ENCODE data around the gene NFIC.

GRCh38 chr19:3458229-3459088, 92.1 kb downstream of the NFIC start:
- TF ChIP-seq CTCF (conservative IDR thresholded peaks at IDR 0.05; ENCODE audit: low read length), result no peak
- no peak for TF ChIP-seq EZH2phosphoT487 (IDR thresholded peaks at IDR 0.05; ENCODE audit: borderline replicate concordance)

All from Loucy (cell line).